Activated naive CD8-positive, alpha-beta T cell treated with anti-CD3 and anti-CD28 coated beads, Interleukin-2, amount 50 U/mL, for 24 hours (primary cell): ENCODE measurements around the gene KLRF1.

Experiments used
- ATAC-seq: fragments of 150-1000 bp; cut with Tn5 transposase; one replicate; pipeline ENCODE4 v1.10.0; 2021
- DNase-seq: peaks from one replicate; pipeline ENCODE4 v3.0.0; 2021
- H3K27ac Mint-ChIP-seq: one replicate; pipeline ENCODE4 v1.8.0; 2021; ENCODE audit warnings: mild to moderate bottlenecking, mixed read lengths
- H3K27me3 Mint-ChIP-seq: one replicate; pipeline ENCODE4 v1.8.0; 2021; ENCODE audit warnings: mixed read lengths
- H3K36me3 Mint-ChIP-seq: one replicate; pipeline ENCODE4 v1.8.0; 2021; ENCODE audit warnings: low read depth, mixed read lengths
- H3K4me1 Mint-ChIP-seq: one replicate; pipeline ENCODE4 v1.8.0; 2021; ENCODE audit warnings: mixed read lengths
- H3K4me3 Mint-ChIP-seq: one replicate; pipeline ENCODE4 v1.8.0; 2021; ENCODE audit warnings: mild to moderate bottlenecking, moderate library complexity, mixed read lengths
- H3K9me3 Mint-ChIP-seq: one replicate; pipeline ENCODE4 v1.8.0; 2021; ENCODE audit warnings: mixed read lengths

The KLRF1 gene

GRCh38 chr12:9796971-9797370 is 30.3 kb upstream of the KLRF1 start:
- no peaks in the 10 kb centered on the region for H3K9me3 Mint-ChIP-seq
- H3K4me3 Mint-ChIP-seq: peak overlapping the region; percentile 80
- peaks cover 56% of the 10 kb centered on the region for H3K4me1 Mint-ChIP-seq
- H3K27me3 Mint-ChIP-seq: no peaks in the 10 kb centered on the region
- ATAC-seq (no peak), DNase-seq (no peak)
- peak overlapping the region; percentile 93 for H3K27ac Mint-ChIP-seq
- peaks cover 2% of the 10 kb centered on the region for H3K36me3 Mint-ChIP-seq

GRCh38 chr12:9797722-9798619 is 29.3 kb upstream of the KLRF1 start:
- no peak overlapping the region for H3K4me3 Mint-ChIP-seq
- peak; percentile 61 for DNase-seq
- H3K9me3 Mint-ChIP-seq: no peaks in the 10 kb centered on the region
- peaks cover 47% of the 10 kb centered on the region for H3K4me1 Mint-ChIP-seq
- H3K27ac Mint-ChIP-seq: peak overlapping the region; percentile 93
- peak; percentile 96 for ATAC-seq
- peaks cover 2% of the 10 kb centered on the region for H3K36me3 Mint-ChIP-seq
- H3K27me3 Mint-ChIP-seq: no peaks in the 10 kb centered on the region

GRCh38 chr12:9799961-9800360 is 27.3 kb upstream of the KLRF1 start:
- Mint-ChIP-seq H3K4me1 (peaks cover 27% of the 10 kb centered on the region), H3K36me3 (peaks cover 2% of the 10 kb centered on the region), H3K27me3 (no peaks in the 10 kb centered on the region), H3K27ac (no peak overlapping the region), H3K4me3 (no peak overlapping the region), H3K9me3 (no peaks in the 10 kb centered on the region)
- DNase-seq (no peak), ATAC-seq (no peak)

DNA sequence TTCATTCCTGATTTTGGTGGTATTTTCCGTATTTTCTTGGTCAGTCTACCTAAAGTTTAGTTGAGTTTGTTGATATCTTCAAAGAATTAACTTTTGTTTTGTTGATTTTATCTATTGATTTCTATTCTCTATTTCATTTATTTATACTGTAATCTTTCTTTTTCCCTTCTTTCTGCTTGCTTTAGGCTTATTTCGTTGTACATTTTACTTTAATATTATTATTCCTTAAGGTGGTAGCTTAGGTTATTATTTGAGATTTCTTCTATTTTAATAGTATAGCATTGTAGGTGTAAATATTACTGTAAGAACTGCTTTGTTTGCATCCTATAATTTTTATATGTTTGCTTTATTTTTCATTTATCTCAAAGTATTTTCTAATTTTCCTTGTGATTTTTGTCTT is 21.4 kb upstream of the KLRF1 start:
- no peak for DNase-seq
- H3K27ac Mint-ChIP-seq: no peak overlapping the region
- no peak overlapping the region for H3K4me3 Mint-ChIP-seq
- H3K9me3 Mint-ChIP-seq: no peaks in the 10 kb centered on the region
- peaks cover 4% of the 10 kb centered on the region for H3K27me3 Mint-ChIP-seq
- H3K4me1 Mint-ChIP-seq: peaks cover 4% of the 10 kb centered on the region
- H3K36me3 Mint-ChIP-seq: no peaks in the 10 kb centered on the region
- no peak for ATAC-seq

GRCh38 chr12:9806714-9807113 is 20.6 kb upstream of the KLRF1 start:
- Mint-ChIP-seq H3K9me3 (no peaks in the 10 kb centered on the region), H3K4me1 (peaks cover 7% of the 10 kb centered on the region), H3K27me3 (peaks cover 4% of the 10 kb centered on the region), H3K36me3 (no peaks in the 10 kb centered on the region), H3K27ac (no peak overlapping the region), H3K4me3 (no peak overlapping the region)
- no peak for ATAC-seq
- DNase-seq: no peak

GRCh38 chr12:9808504-9808903 is 18.8 kb upstream of the KLRF1 start:
- no peaks in the 10 kb centered on the region for H3K9me3 Mint-ChIP-seq
- H3K4me3 Mint-ChIP-seq: no peak overlapping the region
- DNase-seq: no peak
- ATAC-seq: no peak
- peaks cover 5% of the 10 kb centered on the region for H3K27me3 Mint-ChIP-seq
- peaks cover 10% of the 10 kb centered on the region for H3K4me1 Mint-ChIP-seq
- no peaks in the 10 kb centered on the region for H3K36me3 Mint-ChIP-seq
- H3K27ac Mint-ChIP-seq: no peak overlapping the region

DNA sequence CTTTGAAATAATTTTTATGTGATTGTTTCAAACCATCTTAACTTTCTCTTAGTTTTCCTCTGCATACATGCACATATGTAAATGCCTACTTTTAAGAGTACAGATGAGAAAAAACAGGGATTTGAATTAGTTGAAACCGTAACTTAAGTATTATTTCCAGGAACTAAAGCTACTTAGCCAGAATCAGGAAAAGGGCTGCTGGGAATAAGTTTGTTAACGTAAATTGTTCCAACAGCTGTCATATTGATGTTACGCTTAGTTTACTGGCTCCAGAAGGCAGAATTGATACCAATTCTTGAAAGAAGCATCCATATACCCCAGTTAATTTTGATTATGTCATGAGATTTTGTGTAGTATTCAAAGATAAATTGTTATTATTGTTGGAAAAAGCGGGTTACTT is 17.9 kb upstream of the KLRF1 start:
- no peak for ATAC-seq
- no peak overlapping the region for H3K4me3 Mint-ChIP-seq
- H3K27me3 Mint-ChIP-seq: peaks cover 5% of the 10 kb centered on the region
- no peaks in the 10 kb centered on the region for H3K36me3 Mint-ChIP-seq
- peaks cover 17% of the 10 kb centered on the region for H3K4me1 Mint-ChIP-seq
- no peak for DNase-seq
- H3K27ac Mint-ChIP-seq: no peak overlapping the region
- H3K9me3 Mint-ChIP-seq: no peaks in the 10 kb centered on the region

DNA sequence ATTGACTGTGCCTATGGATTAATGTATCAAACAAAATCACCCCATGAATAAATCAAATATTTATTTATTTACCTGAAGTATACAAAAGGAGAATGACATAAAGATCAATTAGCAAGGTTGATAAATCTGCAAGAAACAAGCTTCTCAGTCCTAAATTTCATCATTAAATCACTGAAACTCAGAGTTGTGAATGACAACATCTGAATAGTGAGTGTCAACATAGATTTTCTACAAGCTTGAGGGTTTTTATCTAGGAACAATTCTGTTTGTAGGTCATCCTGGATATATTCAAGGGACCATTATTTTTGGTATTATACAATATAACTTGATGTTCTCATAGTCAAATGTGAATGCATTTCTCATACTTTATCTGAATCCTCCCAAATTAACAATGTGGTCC is 17.4 kb upstream of the KLRF1 start:
- no peaks in the 10 kb centered on the region for H3K9me3 Mint-ChIP-seq
- H3K4me1 Mint-ChIP-seq: peaks cover 17% of the 10 kb centered on the region
- ATAC-seq (no peak), DNase-seq (no peak)
- no peak overlapping the region for H3K4me3 Mint-ChIP-seq
- H3K36me3 Mint-ChIP-seq: no peaks in the 10 kb centered on the region
- no peak overlapping the region for H3K27ac Mint-ChIP-seq
- peaks cover 5% of the 10 kb centered on the region for H3K27me3 Mint-ChIP-seq

DNA sequence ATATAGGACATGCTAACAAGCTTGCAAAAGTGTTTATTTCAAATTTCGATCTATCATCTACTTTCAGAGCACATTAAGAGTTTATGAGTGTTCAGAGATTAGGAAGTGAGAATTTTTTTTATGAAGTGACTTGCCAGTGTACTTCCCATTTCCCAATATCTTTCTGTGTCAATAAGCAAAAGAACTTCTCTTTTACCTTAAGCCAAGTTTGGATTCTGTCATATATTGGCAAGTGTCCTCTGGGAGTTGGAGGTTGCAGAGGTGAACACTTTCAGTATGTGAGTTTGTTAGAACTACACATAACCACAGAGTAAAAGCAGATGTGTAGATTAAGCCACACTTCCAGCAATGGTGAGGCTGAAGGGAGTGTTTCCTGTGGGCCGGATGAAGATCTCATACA is 16.6 kb upstream of the KLRF1 start:
- H3K4me1 Mint-ChIP-seq: peaks cover 17% of the 10 kb centered on the region
- no peaks in the 10 kb centered on the region for H3K9me3 Mint-ChIP-seq
- no peak overlapping the region for H3K4me3 Mint-ChIP-seq
- H3K27ac Mint-ChIP-seq: no peak overlapping the region
- peaks cover 5% of the 10 kb centered on the region for H3K27me3 Mint-ChIP-seq
- ATAC-seq: no peak
- no peaks in the 10 kb centered on the region for H3K36me3 Mint-ChIP-seq
- DNase-seq: no peak

DNA sequence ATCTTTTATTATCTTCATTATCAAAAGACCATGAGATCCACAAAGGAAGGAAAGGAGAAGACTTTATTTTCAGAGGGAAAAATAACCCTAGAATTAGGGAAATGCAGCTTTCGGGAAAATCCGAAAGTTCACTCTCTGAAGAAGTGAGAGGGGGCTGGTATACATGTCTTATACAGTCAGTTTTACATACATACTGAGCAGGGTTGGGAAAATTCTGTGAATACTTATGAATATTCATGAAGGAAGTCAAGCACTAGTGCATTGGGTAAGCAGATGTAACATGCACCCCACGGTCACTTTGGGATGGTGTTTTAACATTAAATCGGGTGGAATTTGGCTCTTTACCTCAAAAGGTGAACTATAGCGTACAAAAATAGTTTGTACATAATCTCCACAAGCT is 15.7 kb upstream of the KLRF1 start:
- ATAC-seq: no peak
- no peak overlapping the region for H3K4me3 Mint-ChIP-seq
- H3K9me3 Mint-ChIP-seq: no peaks in the 10 kb centered on the region

GRCh38 chr12:9813821-9814798 is 13.2 kb upstream of the KLRF1 start:
- Mint-ChIP-seq H3K27me3 (peaks cover 1% of the 10 kb centered on the region), H3K36me3 (no peaks in the 10 kb centered on the region), H3K27ac (peak overlapping the region; percentile 60), H3K4me1 (peaks cover 17% of the 10 kb centered on the region), H3K9me3 (no peaks in the 10 kb centered on the region), H3K4me3 (peak overlapping the region; percentile 86)
- DNase-seq (peak; percentile 95), ATAC-seq (peak; percentile 99)

More for the DNA sequence above, 15.7 kb upstream of the KLRF1 start:
- H3K4me1 Mint-ChIP-seq: peaks cover 17% of the 10 kb centered on the region
- H3K36me3 Mint-ChIP-seq: no peaks in the 10 kb centered on the region
- peaks cover 5% of the 10 kb centered on the region for H3K27me3 Mint-ChIP-seq
- DNase-seq: no peak
- peak overlapping the region; percentile 2 for H3K27ac Mint-ChIP-seq

DNA sequence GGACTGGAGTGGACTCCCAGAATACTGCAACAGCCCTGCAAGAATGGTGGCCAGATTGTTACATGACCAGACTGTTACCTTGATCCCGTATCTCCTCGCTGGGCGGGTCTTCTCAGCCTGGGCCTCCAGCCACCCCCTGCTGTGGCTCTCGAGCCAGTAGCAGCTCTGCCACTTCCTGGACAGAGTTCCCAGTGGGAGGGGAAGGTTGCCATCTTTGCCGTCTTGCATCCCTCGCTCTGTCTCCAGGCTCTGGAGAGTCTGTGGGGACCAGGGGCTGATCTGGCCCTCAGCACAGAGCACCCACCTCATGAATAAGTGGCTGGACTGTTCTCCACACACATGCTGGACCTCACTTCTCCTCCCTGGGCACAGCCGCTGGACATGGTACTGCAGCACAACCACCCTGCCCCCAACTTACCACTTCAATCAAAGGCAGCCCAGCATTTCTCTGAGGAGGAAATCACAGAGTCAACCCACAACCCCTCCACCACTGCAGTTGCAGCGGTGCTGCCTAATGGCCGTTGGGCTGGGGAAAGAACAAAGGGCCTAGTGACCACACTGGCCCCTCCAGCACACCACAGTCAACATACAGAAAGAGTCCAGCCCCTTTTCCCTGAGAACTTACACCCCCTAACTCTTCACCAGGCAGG is 6.9 kb upstream of the KLRF1 start:
- no peaks in the 10 kb centered on the region for H3K4me1 Mint-ChIP-seq
- DNase-seq: no peak
- H3K27me3 Mint-ChIP-seq: peaks cover 1% of the 10 kb centered on the region
- H3K36me3 Mint-ChIP-seq: no peaks in the 10 kb centered on the region
- H3K9me3 Mint-ChIP-seq: no peaks in the 10 kb centered on the region
- no peak overlapping the region for H3K27ac Mint-ChIP-seq
- no peak for ATAC-seq
- H3K4me3 Mint-ChIP-seq: no peak overlapping the region

- H3K27ac Mint-ChIP-seq: no peak overlapping the region
- peak overlapping the region; percentile 7 for H3K4me3 Mint-ChIP-seq
- H3K36me3 Mint-ChIP-seq: no peaks in the 10 kb centered on the region
- DNase-seq: no peak
- ATAC-seq: no peak
- no peaks in the 10 kb centered on the region for H3K27me3 Mint-ChIP-seq
- no peaks in the 10 kb centered on the region for H3K4me1 Mint-ChIP-seq
- H3K9me3 Mint-ChIP-seq: no peaks in the 10 kb centered on the region
Observed at GRCh38 chr12:9829483-9829882, 2.2 kb downstream of the KLRF1 start.

DNA sequence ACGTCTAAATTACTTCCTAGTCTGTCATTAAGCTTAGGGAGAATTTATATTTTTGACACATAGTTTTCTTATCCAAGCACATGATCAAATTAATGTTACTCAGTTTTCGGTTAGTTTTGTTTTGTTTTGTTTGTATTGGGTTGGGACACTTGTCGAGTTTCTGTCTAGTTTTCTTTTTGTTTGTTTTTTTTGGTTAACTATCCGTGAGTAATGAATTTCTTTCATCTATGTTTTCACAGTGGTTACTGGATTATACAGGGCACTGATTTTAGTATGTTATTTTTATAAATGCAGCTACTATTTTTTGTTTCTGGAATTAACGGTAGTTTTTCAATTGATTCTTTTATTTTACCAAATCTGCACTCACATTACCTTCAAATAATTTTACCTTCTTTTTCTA is 2.7 kb downstream of the KLRF1 start:
- Mint-ChIP-seq H3K27me3 (no peaks in the 10 kb centered on the region), H3K27ac (no peak overlapping the region), H3K9me3 (no peaks in the 10 kb centered on the region), H3K4me1 (no peaks in the 10 kb centered on the region), H3K4me3 (peak overlapping the region; percentile 7), H3K36me3 (no peaks in the 10 kb centered on the region)
- DNase-seq (no peak), ATAC-seq (no peak)
